ENCODE measurements around the gene TMEM108.

Gene TMEM108

GRCh38 chr3:133295199-133295901, 257.2 kb downstream of the TMEM108 start:
- no peak for TF ChIP-seq CTCF (IDR thresholded peaks at IDR 0.05; ENCODE audit: low read depth, low read length)
- DNase-seq (ENCODE audit: low read depth, low spot score) = peak; percentile 87
- in situ Hi-C loops (cut with HindIII; ENCODE audit: low sequenced_read_pairs) = no loop called here
- no peak overlapping the region for H3K4me3 ChIP-seq (ENCODE audit: low read depth, low read length)

DNA sequence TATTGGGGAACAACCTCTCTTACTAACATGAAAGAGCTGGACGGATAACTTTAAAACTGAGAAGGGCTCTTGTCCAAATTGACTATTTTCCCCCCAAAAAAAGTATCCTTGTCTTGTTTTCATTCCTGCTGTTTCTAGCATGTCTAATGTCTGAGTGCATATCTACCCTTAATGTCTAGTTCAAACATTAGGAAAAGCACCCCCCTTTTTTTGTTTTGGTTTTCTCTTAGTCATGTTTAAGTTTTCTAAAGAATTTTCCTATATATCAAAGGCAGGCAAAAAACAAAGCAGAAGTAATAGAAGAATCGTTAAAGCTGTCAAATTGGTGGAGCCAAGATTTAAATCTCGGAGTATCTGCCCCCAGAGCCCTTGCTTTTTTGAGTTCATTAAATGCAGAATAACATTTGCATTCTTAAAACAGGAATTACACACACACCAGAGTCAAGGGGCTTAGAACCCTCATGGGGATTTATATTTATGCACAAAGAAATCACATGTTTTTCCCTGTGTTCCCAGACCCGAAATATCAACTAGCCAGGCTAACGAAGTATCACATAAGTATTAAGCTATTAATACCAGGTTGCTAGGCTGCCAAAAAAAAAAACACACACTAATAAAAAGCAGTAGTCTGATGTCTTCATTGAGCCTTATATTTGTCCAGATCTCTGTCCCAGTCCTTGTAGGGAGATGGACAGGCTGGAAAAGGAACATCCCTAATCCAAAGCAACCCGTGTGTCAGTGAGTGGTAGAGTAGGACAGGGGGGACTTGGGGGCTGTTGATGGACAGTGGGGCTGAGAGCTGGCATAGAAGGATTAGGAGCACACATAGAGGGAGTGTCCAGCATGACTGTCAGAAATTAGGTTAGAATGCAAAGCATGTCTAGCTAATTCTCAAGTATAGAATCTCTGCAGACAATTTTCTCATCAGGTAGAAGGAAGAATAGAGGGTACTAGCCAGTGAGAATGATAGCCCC, 258.0 kb downstream of the TMEM108 start:
- in situ Hi-C loops (cut with HindIII; ENCODE audit: low sequenced_read_pairs) = no loop called here
- no peak overlapping the region for H3K4me3 ChIP-seq (ENCODE audit: low read depth, low read length)
- DNase-seq (ENCODE audit: low read depth, low spot score) = peak; percentile 33
- TF ChIP-seq CTCF (IDR thresholded peaks at IDR 0.05; ENCODE audit: low read depth, low read length) = no peak

DNA sequence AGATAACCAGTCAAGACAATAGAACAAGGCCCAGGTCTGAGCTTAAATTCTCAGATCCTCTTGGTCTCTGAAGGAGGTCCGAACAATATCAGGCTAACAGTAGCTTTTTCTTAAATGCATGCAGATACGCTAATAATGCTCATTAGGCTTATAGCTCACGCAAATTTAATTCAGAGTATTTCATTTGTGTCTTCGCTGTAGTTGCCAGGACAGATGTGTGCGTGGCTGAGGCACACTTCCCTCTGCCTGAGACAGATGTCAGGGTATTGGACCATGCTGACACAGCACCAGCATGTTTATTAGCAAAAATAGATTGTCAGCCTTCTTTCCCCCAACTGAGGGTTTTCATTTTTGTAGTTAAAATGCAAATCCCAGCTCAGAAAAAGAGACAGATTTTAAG, 258.8 kb downstream of the TMEM108 start:
- TF ChIP-seq CTCF (IDR thresholded peaks at IDR 0.05; ENCODE audit: low read depth, low read length) = no peak
- DNase-seq (ENCODE audit: low read depth, low spot score) = no peak
- no peak overlapping the region for H3K4me3 ChIP-seq (ENCODE audit: low read depth, low read length)
- in situ Hi-C loops (cut with HindIII; ENCODE audit: low sequenced_read_pairs) = no loop called here

GRCh38 chr3:133300102-133300501, 261.9 kb downstream of the TMEM108 start:
- in situ Hi-C loops (cut with HindIII; ENCODE audit: low sequenced_read_pairs) = no loop called here
- H3K4me3 ChIP-seq (ENCODE audit: low read depth, low read length) = no peak overlapping the region
- no peak for TF ChIP-seq CTCF (IDR thresholded peaks at IDR 0.05; ENCODE audit: low read depth, low read length)
- no peak for DNase-seq (ENCODE audit: low read depth, low spot score)

GRCh38 chr3:133301194-133301593, 263.0 kb downstream of the TMEM108 start:
- no peak for TF ChIP-seq CTCF (IDR thresholded peaks at IDR 0.05; ENCODE audit: low read depth, low read length)
- in situ Hi-C loops (cut with HindIII; ENCODE audit: low sequenced_read_pairs) = no loop called here
- no peak overlapping the region for H3K4me3 ChIP-seq (ENCODE audit: low read depth, low read length)
- DNase-seq (ENCODE audit: low read depth, low spot score) = peak; percentile 95

DNA sequence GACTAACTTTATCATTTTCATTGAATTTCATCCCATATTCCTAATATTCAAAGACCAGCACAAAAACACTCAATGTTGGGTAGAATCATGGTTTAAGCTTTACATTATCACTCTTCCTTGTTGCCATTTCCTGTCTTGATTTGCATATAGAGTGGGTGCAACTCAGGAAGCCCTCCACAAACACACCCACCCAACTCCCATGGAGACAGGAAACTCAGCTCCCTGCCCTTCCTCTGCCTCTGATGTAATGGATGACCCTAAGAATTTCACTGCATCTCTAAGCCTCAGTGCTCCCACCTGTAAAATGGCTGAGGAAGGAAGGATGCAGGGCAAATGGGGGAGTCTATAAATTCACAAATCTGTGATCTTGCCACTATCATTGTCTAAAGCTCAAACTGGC, 263.5 kb downstream of the TMEM108 start:
- DNase-seq (ENCODE audit: low read depth, low spot score) = no peak
- in situ Hi-C loops (cut with HindIII; ENCODE audit: low sequenced_read_pairs) = no loop called here

More for the DNA sequence above, 263.5 kb downstream of the TMEM108 start:
- TF ChIP-seq CTCF (IDR thresholded peaks at IDR 0.05; ENCODE audit: low read depth, low read length) = no peak
- H3K4me3 ChIP-seq (ENCODE audit: low read depth, low read length) = no peak overlapping the region

All from astrocyte of the spinal cord (primary cell).